Body of pancreas (tissue), 4 donors: ENCODE data around the gene SLC25A51.

ENCODE experiments used
- CTCF ChIP-seq, 7 experiments: fragments of 450-650 bp in 4 of 7; fragments of 200-600 bp in 3 of 7; sonication (generic) in 3 of 7; IDR thresholded peaks; one replicate each; pipeline ENCODE4 v1.5.1; 2016 to 2019; ENCODE audit warnings: antibody characterized with exemption in 7 of 7
- POLR2A ChIP-seq, 3 donors: fragments of 450-650 bp; IDR thresholded peaks; one replicate each; pipeline ENCODE4 v1.6.1; 2016; ENCODE audit warnings: antibody characterized with exemption in 3 of 3, mild to moderate bottlenecking in 2 of 3

GRCh38 chr9:37914154-37914551, 10.2 kb upstream of the SLC25A51 start:
- TF ChIP-seq CTCF (IDR thresholded peaks at IDR 0.05) = no peak
- TF ChIP-seq POLR2A (IDR thresholded peaks at IDR 0.05) = no peak
